GM12874 (cell line): ENCODE results near the gene C2CD3.

Source experiments
- CTCF ChIP-seq: IDR thresholded peaks from 2 replicates; pipeline ENCODE4 v1.5.1; 2011; ENCODE audit warnings: low read depth, mild to moderate bottlenecking, control low read depth, low read length, moderate library complexity; ENCODE audit not compliant: insufficient read depth

The C2CD3 gene

GRCh38 chr11:74044538-74044937 is 126.3 kb downstream of the C2CD3 start:
- no peak for TF ChIP-seq CTCF

GRCh38 chr11:74043450-74043849 is 127.4 kb downstream of the C2CD3 start:
- no peak for TF ChIP-seq CTCF

DNA sequence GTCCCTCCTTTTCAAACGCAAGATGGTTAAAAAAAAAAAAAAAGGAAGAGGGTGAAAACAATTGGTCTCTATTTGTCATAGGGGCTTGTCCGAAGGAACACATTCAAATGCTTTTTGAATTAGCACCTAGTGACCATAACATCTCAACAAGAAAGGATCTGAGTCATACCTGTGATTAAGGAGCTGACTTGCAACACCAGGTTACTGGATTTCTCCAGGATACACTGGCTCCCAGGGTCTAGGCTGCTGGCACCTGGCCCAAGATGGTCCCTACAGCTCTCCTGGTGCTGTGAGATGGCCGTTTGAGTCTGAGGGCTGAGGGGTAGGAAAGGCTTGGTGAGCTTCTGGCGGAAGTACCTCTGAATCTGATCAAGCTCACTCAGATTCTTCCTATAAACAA is 133.5 kb downstream of the C2CD3 start:
- no peak for TF ChIP-seq CTCF

DNA sequence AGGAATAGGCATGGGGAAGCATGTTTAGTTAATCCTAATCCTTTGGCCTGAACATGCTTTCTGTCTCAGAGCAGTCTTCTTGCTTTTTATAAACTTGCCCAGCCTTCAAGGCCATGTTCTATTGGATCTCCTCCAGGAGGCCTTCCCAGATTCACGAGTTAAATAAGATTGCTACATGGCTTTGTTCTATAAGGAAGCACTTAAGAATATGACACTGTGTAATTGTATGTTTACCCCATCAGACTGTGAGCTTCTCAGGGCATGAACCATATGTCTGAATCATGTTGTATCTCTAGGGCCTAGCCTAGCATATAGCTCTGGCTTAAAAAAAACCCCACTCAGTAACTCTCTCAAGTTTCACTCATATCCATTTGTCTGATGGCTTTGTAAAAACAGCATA is 135.5 kb downstream of the C2CD3 start:
- TF ChIP-seq CTCF, result no peak

- TF ChIP-seq CTCF, result no peak
Measured at GRCh38 chr11:74033046-74033445, 137.8 kb downstream of the C2CD3 start.

- TF ChIP-seq CTCF, result no peak
Measured at GRCh38 chr11:74030723-74031676, 139.8 kb downstream of the C2CD3 start.

DNA sequence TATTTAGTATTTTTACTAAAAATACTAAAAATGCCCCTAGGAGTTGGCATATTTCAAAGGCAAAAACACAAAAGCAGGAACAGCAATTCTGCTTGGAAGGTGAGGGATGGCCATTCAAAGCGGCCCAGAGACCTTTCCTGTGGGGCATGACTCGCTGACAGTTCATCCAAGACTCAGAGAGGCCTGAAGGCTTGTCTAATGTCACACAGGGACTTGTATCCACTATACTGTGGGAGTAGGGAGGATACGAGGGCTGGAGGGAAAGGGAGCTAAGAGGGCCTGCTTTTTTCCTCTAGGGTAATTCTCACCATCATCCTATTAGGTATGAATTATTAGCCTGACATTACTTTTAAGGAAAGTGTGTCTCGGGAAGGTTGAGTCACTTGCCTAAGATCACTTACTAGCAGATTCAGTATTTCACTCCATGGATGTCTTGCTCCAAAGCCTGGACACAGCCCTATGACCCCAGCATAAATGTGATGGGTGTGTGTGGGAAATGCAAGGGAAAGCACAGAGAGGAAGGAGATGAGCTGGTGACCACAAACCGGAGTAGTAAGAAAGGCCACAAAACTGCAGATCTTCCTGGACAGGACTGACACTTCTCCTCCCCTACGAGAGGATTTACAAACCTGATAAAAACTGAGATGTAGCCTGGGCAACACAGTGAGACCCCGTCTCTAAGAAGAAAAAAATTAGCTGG is 145.2 kb downstream of the C2CD3 start:
- no peak for TF ChIP-seq CTCF
